HG02970 (cell line): ENCODE results near the gene POLR3E.
"Not testable (repeated sequence)": the region's sequence is repeated elsewhere in the genome, so short reads cannot be mapped to it uniquely, and the experiment has no call there.

Experiments used
- ATAC-seq: cut with Tn5 transposase; IDR thresholded peaks from one replicate; pipeline ENCODE4 v1.9.1; 2021; ENCODE audit warnings: mild to moderate bottlenecking, moderate library complexity, moderate number of reproducible peaks; ENCODE audit not compliant: unreplicated experiment, low FRiP score

POLR3E gene

GRCh38 chr16:22356930-22357634 lies 59.9 kb downstream of the POLR3E start:
- ATAC-seq: no peak

- ATAC-seq: no peak
Observed at GRCh38 chr16:22357635-22357971, 60.4 kb downstream of the POLR3E start.

- no peak for ATAC-seq
Observed at GRCh38 chr16:22358000-22358399, 60.8 kb downstream of the POLR3E start.

- ATAC-seq: no peak
Observed at GRCh38 chr16:22359679-22360078, 62.5 kb downstream of the POLR3E start.

GRCh38 chr16:22360963-22361659 lies 63.9 kb downstream of the POLR3E start:
- ATAC-seq: no peak

- no peak for ATAC-seq
Observed at GRCh38 chr16:22364241-22364640, 67.0 kb downstream of the POLR3E start.

- ATAC-seq: no peak
Observed at GRCh38 chr16:22366371-22366770, 69.2 kb downstream of the POLR3E start.

GRCh38 chr16:22366889-22367288 lies 69.7 kb downstream of the POLR3E start:
- ATAC-seq: no peak

- ATAC-seq: not testable (repeated sequence)
Observed at GRCh38 chr16:22368200-22368826, 71.1 kb downstream of the POLR3E start.

- ATAC-seq: no peak
Observed at GRCh38 chr16:22369221-22369811, 72.1 kb downstream of the POLR3E start.

GRCh38 chr16:22370038-22370820 lies 73.0 kb downstream of the POLR3E start:
- no peak for ATAC-seq

- ATAC-seq: no peak
Observed at GRCh38 chr16:22372882-22373661, 75.9 kb downstream of the POLR3E start.

- ATAC-seq: peak; percentile 28
Observed at GRCh38 chr16:22373662-22374310, 76.6 kb downstream of the POLR3E start.

GRCh38 chr16:22374311-22375116 lies 77.3 kb downstream of the POLR3E start, which contains the start of gene CDR2:
Gene CDR2, minus strand, starts transcription at chr16:22374619. Its CDS starts 310 bp downstream, at chr16:22374309.
- ATAC-seq: peak; percentile 83

GRCh38 chr16:22375117-22375962 lies 78.1 kb downstream of the POLR3E start:
- ATAC-seq: no peak

GRCh38 chr16:22375963-22376640 lies 78.9 kb downstream of the POLR3E start:
- ATAC-seq: no peak

GRCh38 chr16:22379656-22380055 lies 82.4 kb downstream of the POLR3E start:
- no peak for ATAC-seq
